Measurements from ENCODE around the gene DUOXA2. TPM values are rescaled to one million over a fixed set of nuclear protein-coding genes. Genes with fewer than 3 reads are reported as not detected.
"Not testable (repeated sequence)": the region's sequence is repeated elsewhere in the genome, so short reads cannot be mapped to it uniquely, and the experiment has no call there.

DUOXA2 gene
- total and polyA plus RNA-seq, 2 of the 4 experiments (the other 2 are of a cell fraction) = not detected

DNA sequence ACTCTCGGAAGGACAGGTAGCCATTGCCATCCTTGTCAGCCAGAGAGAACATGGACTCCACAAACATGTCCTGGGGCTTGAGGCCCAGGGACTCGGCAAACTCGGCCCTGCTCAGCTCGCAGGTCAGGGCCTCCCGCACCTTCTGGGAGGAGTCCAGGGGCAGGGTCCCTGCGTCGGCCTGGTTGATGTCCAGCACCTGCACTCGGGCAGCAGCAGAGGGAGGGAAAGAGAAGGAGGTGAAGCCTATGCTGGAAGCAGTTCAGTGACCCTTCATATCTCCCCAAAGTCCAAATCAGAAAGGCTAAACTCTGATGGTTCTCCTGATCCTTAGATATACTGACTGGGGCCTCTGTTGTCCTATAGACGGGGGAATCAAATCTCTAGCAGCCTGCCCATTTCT lies 10.0 kb upstream of the DUOXA2 start:
- ATAC-seq (ENCODE audit: low read depth); H3K4me1 ChIP-seq (ENCODE audit: control insufficient read depth, insufficient read depth, low read length); H2AK9ac ChIP-seq (replicated peaks; ENCODE audit: low read depth, low read length, poor library complexity); H3K18ac ChIP-seq (ENCODE audit: low read depth, low read length); H2BK5ac ChIP-seq (ENCODE audit: low read depth, low read length, poor library complexity, severe bottlenecking); H3K27ac ChIP-seq (ENCODE audit: insufficient read depth, low read length); intact Hi-C loops (cut with micrococcal nuclease); dilution Hi-C loops (cut with HindIII; ENCODE audit: low sequenced_read_pairs, unreplicated experiment); H2BK120ac ChIP-seq (ENCODE audit: low read depth, low read length); H3K9me3 ChIP-seq (ENCODE audit: control insufficient read depth, insufficient read depth, low read length); H2AFZ ChIP-seq (replicated peaks; ENCODE audit: low read length, poor library complexity); H4K20me1 ChIP-seq (ENCODE audit: insufficient read depth, low read length); H3K4me3 ChIP-seq (ENCODE audit: insufficient read depth, low read depth, low read length); H3K4me2 ChIP-seq (ENCODE audit: low read depth, low read length); H4K5ac ChIP-seq (ENCODE audit: low read depth, low read length); H2AK5ac ChIP-seq (ENCODE audit: low read depth, low read length); H2BK15ac ChIP-seq (ENCODE audit: low read depth, low read length); H3K79me1 ChIP-seq (ENCODE audit: low read depth in 1 of 2, low read length in 2 of 2); H3K9ac ChIP-seq (ENCODE audit: low read depth, low read length); H3K56ac ChIP-seq (ENCODE audit: extremely low read depth, insufficient read depth, low read length); BruUV-seq (replicated peaks); H3K23ac ChIP-seq (ENCODE audit: low read depth, low read length); H4K91ac ChIP-seq (ENCODE audit: insufficient read depth, low read depth, low read length); DNase-seq; H3K14ac ChIP-seq (replicated peaks; ENCODE audit: low read depth, low read length); H3K4ac ChIP-seq (ENCODE audit: low read depth, low read length); H3K36me3 ChIP-seq (ENCODE audit: control insufficient read depth, insufficient read depth, low read length); H3K9me1 ChIP-seq (ENCODE audit: insufficient read depth, low read length); in situ Hi-C loops (cut with MboI; ENCODE audit: low sequenced_read_pairs); CTCF ChIA-PET; H4K8ac ChIP-seq (ENCODE audit: low read depth in 2 of 2, low read length in 2 of 2); POLR2A ChIA-PET (ENCODE audit: unreplicated experiment); H2BK20ac ChIP-seq (ENCODE audit: low read depth, low read length): not testable (repeated sequence)
- peaks cover 57% of the 10 kb centered on the region for H3K27me3 ChIP-seq (ENCODE audit: control insufficient read depth, insufficient read depth, low read length)
- no CpG with 5 or more reads among the region's 9 CpGs for WGBS, 2 experiments (ENCODE audit: extremely low coverage in 2 of 2, insufficient read length in 1 of 2)
